IPS-18c (cell line): ENCODE results near the gene PLCL1.

Experiments
- H3K4me3 ChIP-seq: 2 replicates; pipeline ENCODE4 v1.7.0; 2013; ENCODE audit warnings: low read depth, mild to moderate bottlenecking, low read length, moderate library complexity; ENCODE audit not compliant: insufficient read depth
- H3K9me3 ChIP-seq: one replicate; pipeline ENCODE4 v1.6.1; 2013; ENCODE audit warnings: mild to moderate bottlenecking, low read length, moderate library complexity; ENCODE audit not compliant: control insufficient read depth, insufficient read depth

Gene PLCL1

DNA sequence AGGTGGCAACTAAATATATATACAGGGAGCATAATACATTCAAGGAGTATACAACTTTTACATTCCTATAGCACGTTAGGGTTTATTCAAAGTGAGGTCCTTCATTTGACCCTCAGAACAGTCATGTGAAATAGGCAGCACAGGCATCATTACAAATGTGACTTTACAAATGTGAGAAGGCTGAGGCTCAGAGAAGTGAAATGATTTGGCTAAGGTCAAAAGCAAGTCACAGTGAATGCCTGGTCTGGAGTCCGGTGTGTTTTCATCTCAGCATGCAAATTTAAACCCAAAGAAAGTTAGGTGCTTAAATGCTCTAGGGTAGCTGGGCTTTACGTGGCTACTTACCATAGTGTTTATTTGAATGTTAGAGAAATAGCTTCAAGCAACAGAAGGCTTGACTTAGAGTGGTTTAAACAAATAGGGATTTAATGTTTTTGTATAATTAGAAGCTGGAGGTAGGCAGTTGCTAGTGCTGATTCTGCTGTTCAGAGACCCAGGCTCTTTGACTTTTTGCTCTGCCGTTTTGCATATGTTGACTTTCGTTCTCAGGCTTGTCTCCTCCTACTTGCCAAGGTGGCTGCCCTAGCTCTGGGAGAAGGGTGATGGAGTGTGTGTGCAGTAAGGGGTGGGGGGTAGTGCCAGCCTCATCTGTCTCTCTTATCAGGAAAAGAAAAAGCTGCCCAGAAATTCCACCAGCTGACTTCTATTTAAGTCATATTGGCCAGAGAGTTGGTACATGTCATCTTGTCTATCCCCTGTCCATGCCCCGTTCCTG, 89.2 kb downstream of the PLCL1 start:
- H3K9me3 ChIP-seq, result no peaks in the 10 kb centered on the region
- no peak overlapping the region for H3K4me3 ChIP-seq

DNA sequence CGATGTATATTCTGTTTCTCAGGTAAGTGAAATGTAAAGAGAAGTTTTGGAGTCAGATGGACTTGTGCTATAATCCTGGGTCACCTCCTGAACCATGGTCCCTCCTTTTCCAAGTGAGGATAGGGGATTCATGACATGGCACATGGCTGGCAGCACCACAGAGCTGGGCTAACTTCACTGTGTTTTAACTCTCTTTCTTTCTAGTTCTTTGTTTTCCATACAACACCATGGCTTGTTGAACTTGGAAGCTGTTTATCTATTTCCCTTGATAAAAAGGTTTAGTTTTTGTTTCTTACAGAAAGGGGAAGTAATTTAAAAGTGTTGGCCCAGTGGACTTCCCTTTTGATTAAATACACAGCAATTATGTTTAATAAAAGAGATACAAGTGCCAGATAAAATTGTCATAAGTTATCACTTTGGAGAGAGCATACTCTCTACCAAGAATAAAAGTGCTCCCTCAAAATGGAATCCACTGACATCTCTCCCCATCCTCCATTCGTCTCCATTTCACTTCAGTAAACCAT, 90.4 kb downstream of the PLCL1 start:
- Histone ChIP-seq H3K4me3 (no peak overlapping the region), H3K9me3 (no peaks in the 10 kb centered on the region)

DNA sequence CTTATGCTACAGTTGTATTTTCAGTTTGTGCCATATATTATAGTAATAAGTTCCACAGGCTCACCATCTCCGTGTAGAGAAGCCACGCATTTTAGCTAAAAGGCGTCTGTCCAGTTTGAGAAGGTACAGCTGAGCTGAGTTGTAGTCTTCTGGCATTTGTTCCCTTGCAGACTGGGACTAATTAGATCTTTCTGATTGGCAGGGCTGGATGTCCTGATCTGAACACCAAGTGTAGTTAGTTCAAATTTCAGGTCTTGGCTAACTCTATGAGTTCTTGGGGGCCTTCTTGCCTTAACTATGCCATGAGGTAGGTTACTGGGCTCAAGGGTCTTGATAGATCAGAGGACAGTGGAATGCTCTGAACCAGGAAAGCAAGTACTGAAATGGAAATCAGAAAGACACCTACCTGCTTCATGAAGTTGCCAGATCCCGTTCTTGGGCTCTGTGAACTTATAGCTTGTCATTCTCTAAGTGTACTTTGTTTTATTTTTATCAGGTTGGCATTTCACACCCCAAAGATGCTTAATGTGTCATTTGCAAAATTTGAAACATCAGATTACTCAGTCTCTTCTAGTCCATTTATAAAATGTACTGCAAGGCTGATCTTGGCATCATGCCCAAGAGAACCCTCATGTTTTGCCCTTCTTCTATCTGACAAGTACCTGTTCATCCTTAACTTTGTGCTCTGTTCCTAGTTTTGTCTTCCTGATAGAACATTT, 93.7 kb downstream of the PLCL1 start:
- no peak overlapping the region for H3K4me3 ChIP-seq
- H3K9me3 ChIP-seq, result no peaks in the 10 kb centered on the region

DNA sequence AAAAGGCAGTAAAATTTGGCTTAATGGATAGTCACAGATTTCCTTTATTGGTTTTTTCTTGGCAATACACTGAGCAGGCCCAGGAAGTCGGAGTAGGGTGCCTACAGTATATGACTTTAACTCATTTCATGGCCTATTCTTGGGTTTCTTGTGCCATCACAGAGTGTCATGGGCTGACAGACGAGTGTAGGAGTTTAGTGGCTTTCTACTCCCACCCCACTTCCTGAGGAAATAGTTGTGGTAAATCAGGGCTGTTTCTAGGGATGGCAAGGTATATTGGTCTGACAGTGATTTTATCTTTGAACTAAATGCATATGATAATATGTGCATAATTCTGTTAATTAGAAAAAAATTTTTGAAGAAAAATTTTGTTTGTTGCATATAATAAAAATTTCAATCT, 100.1 kb downstream of the PLCL1 start:
- H3K4me3 ChIP-seq, result no peak overlapping the region
- H3K9me3 ChIP-seq, result no peaks in the 10 kb centered on the region

DNA sequence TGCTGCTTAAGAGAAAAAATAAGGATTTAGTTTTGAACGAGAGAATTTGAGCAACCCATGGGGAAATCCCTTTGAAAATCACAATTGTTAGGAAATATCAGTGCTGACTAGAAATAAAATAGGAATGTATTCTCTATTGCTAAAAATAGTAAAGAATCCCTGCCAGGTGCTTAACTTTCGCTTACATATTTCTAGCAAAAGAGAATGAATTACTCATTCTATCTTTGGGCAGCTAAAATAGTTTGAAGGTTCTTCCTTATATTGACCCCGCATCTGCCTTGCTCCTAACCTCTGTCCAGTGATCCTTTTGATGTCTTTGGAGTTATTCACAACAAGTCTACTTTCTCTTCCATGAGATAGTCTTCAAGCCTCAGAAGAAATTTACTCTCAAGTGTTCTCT, 103.8 kb downstream of the PLCL1 start:
- Histone ChIP-seq H3K4me3 (no peak overlapping the region), H3K9me3 (no peaks in the 10 kb centered on the region)

DNA sequence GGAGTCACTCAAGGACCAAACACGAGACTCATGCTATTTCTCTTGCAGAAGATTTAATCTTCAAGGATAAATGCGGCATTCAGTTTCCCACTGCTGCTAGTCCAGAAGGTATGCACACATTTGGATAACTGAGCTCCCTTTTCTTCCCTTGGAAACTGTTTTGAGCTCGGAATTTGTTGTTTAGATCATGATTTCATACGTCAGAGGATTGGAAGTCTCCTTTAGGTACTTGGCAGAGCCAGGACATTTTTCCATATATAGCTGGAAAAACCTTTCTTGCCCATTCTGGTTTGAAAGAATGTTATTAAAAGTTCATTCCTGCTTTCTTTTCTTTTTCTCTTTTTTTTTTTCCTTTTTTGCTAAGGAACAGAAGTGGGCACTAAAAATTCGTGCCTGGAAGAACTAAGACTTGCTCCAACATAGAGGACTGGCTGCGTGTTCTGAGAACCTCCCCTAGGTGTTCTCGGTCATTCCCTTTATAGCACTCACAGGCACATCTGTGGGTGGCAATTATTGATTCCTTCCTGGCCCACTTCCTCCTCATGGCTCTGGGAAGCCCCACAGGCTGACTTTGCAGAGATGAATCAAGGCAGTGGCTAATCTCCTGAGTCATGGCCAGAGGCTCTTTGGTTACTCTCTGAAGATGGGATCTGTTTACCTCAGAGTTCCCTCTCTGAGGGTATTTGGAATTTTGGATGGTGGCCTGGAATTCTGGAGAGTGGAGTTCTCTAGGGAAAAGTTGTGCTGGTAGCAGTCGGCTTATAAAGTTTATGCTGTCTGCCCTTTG, 104.8 kb downstream of the PLCL1 start:
- Histone ChIP-seq H3K4me3 (no peak overlapping the region), H3K9me3 (no peaks in the 10 kb centered on the region)

DNA sequence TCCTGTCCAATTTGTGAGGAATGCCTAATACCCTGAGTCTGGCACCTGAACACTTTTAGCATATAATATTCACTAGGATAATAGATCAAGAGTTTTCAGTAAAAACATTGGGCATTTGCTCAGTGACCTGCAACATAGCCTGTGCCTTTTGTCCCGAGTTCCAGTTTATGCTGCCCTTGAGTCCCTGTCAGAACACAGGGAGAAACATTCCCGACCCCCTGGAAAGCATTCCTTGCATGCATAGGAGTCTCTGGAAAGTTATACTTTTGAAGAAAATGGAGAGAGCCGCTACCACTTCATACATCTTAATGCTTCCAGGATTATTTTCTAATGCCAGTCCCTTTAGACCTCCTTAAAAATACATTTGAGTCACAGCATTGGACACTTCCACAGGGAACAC, 107.3 kb downstream of the PLCL1 start:
- Histone ChIP-seq H3K9me3 (no peaks in the 10 kb centered on the region), H3K4me3 (no peak overlapping the region)

DNA sequence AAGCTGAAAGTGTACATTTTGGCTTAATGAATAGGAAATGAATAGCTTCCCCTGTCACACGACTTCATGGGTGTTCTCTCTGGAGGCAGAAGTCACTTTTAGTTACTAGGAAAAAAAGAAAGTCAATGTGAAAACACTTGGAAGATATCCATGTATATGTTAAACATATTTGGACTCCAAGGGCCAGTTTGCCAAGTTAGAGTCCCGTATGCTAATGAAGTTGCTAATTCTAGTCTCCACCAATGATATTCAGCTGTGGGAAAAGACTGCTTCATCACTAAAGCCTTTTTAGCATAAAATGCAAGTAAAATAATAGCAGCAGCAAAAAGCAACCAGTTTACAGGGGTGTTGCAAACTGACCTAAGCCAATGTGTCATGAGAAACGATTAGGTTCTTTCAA, 108.7 kb downstream of the PLCL1 start:
- Histone ChIP-seq H3K9me3 (no peaks in the 10 kb centered on the region), H3K4me3 (no peak overlapping the region)

DNA sequence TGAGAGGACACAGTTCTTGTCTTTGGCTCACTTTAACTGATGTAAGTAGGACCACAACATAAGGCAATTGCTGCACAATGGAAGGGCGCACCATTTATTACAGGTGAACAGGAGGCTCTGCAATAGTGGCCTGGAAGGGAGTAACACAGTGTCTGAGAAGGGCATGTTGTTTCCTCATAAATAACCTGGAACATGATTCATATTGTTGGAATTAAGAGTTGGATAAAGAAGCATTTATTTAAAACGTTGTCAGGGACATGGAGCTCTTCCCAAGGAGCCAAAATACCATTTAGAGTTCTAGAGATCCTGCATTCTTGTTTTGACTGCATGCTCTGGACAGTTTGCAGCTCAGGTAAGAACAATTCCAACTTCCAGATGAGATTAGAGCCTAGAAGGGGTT, 110.4 kb downstream of the PLCL1 start:
- Histone ChIP-seq H3K4me3 (no peak overlapping the region), H3K9me3 (no peaks in the 10 kb centered on the region)

DNA sequence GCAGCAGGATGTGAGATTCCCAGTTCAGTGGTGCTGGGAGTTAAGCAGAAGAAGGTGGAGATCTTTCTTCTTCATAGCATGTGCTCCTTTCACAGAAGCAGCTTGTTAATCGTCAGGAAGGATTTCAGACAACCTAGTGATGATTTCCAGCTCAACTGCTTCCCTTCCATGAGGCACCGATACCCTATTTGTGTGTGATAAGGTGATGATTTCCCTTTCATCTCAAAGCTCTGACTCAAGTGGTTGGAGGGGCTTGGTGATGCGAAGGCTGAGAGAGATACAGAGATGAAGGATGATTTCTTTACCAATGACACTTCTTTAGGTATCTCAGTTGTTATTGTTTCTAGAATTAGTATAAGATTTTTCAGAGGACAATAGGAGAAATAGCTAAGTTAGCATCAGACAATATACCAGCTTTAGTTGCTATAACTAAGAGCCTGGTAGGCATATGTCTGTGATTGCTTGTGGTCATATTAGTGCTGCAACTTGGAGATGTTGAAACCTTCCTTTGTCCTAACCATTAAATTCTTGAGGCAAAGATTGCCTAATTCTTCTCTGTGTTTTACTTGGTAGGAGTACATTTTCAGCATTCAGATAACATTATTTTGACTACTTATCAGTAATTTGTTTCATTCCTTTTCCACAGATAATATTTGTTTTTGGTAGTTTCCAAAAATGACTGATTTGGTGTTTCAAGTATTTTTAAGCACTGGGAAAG, 111.3 kb downstream of the PLCL1 start:
- Histone ChIP-seq H3K4me3 (no peak overlapping the region), H3K9me3 (no peaks in the 10 kb centered on the region)

DNA sequence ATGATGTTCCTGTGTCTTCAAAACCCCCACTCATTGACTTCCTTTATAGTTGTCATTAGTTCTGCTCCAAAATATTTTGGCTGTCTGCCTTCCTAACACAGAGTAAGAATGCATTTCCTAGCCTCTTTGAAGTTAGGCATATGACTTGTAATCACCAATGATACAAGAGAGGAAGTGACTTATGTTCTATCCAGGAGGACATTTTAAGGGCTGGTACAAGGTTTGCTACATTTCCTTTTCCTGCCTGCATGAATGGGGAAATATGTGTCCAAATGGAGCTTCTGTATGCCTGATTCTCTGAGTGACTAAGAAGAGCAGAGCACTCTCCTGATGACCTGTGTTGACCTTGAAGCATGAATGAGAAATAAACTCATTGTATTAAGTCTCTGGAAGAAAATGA, 115.1 kb downstream of the PLCL1 start:
- Histone ChIP-seq H3K9me3 (no peaks in the 10 kb centered on the region), H3K4me3 (no peak overlapping the region)

DNA sequence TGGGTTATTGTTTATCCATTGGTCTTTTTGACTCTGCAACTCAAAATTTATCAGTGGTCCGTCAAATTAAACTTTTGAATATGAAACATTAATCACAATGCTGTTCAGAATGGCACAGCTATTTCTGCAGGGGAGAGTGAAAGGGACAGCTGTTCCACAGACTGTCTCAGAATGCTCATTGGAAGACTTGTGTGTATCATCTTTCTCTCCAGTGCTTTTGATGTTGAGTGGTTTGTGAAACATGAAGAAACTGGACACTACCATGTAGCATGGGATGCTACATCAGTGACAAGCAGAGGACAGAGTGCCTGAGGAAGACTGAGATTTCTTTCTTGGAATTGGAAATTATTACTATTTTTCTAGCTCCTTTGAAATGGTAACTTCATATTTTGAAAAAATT, 115.7 kb downstream of the PLCL1 start:
- no peak overlapping the region for H3K4me3 ChIP-seq

DNA sequence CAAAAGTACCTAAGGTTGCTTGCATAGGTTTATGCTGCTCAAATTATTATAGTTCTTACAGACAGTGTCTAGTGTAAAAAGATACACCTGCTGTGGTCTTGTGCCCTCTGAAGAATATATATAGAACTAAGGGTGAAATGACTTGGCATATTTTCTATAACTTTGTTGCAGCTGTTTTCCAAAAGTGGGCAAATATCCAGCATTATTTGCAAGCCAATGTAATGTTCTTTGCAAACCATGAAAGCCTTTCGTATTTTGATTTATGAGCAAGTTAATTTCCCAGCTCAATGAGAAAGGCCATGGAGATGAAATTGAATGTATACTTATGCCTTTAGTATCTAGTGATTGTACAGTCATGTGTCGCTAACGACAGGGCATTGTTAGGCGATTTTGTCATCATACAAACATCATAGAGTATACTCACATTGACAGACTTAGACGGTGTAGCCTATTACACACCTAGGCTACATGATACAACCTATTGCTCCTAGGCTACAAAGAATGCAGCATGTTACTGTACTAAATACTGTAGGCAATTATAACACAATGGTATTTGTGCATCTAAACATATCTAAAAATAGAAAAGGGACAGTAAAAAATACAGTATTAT, 116.3 kb downstream of the PLCL1 start:
- no peak overlapping the region for H3K4me3 ChIP-seq
- H3K9me3 ChIP-seq, result no peaks in the 10 kb centered on the region

More for the DNA sequence above, 115.7 kb downstream of the PLCL1 start:
- H3K9me3 ChIP-seq, result no peaks in the 10 kb centered on the region

DNA sequence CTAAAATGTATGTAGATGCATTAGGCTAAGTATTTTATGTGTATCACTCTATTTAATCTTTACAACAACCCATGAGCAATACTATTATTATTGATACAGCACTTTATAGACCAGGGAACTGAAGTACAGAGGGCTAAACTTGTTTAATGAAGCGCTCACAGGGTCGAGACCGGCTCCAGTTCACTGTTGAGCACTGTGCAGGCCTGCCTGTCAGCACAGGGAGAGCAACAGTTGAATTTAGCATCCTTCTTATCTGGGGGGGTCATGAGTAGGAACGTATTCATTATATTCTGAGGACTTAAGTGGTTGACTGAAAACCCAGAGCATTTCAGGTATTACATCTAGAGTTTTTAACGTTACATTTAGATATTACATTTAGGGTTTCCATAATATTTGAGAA, 120.1 kb downstream of the PLCL1 start:
- no peaks in the 10 kb centered on the region for H3K9me3 ChIP-seq
- no peak overlapping the region for H3K4me3 ChIP-seq

DNA sequence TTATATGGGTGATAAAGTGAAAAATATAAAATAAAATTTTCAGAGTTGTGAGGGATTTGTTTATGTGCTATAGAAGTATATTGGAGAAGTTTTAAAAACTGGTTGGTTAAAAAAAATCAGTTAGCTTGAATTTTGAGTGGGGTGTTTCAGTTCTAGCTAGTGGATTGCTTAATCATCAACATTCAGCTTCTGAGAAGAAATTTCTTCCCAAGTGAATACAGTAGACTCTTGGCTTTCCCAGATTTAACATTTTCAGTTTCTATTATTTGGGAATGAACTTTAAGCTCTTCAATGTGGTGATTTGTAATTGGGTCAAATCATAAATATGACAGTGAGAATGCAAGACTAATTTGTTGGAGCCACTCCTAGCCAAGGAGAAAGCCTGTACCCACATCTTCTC, 120.8 kb downstream of the PLCL1 start:
- Histone ChIP-seq H3K4me3 (no peak overlapping the region), H3K9me3 (no peaks in the 10 kb centered on the region)

DNA sequence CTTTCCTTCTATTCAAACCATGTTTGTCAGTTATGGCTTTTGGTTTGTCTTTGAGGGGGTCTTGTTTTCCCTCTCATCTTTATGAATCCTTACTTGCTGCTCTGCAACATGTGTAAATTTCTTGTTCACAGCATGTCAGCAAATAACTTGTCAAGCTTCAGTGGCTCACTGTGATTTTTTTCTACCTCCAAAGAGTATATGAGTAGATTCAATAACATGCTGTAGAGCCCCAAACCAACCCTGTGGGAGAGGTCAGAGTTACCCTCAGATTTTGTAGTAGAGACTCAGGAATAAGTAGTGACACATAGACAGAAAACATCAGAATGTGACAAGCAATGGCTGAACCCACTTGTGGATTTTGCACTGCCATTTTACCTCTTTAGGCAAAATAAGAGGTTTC, 121.6 kb downstream of the PLCL1 start:
- H3K4me3 ChIP-seq, result no peak overlapping the region
- no peaks in the 10 kb centered on the region for H3K9me3 ChIP-seq

DNA sequence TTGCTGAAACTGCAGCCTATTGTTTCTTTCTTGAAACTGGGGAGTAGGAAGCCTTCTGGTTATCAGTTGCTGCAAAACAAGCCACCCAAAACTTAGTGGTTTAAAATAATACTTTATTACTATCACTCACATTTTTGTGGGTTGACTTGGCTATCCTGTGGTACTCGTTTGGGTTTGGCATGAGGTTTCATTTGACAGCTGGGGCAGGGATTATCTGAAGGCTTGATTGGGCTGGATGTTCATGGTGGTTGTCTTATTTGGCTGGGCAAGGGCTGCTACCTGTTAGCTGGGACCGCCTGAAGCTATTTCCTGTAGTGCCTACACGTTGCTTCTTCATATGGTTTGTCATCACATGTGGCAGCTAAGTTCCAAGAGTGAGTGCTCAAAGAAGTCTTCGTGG, 122.3 kb downstream of the PLCL1 start:
- Histone ChIP-seq H3K9me3 (no peaks in the 10 kb centered on the region), H3K4me3 (no peak overlapping the region)
